Ascending aorta (tissue), 2 donors: Measurements from ENCODE around the gene PLAC1. TPM values are rescaled to one million over a fixed set of nuclear protein-coding genes. Genes with fewer than 3 reads are reported as not detected.

Source experiments
- DNase-seq, 2 donors: peaks; one replicate each; pipeline ENCODE4 v3.0.0-alpha.2; 2019; ENCODE audit warnings: low spot score in 2 of 2
- H3K27ac ChIP-seq, 2 donors: fragments of 200-600 bp; sonication (generic); one replicate each; pipeline ENCODE4 v1.5.1; 2016 to 2017; ENCODE audit warnings: mild to moderate bottlenecking in 1 of 2
- H3K27me3 ChIP-seq: fragments of 200-600 bp; sonication (generic); one replicate; pipeline ENCODE4 v1.5.1; 2017
- H3K36me3 ChIP-seq, 2 donors: fragments of 200-600 bp; sonication (generic); one replicate each; pipeline ENCODE4 v1.5.1; 2016
- H3K4me1 ChIP-seq, 2 donors: fragments of 200-600 bp; sonication (generic); one replicate each; pipeline ENCODE4 v1.5.1; 2016 to 2017; ENCODE audit warnings: mild to moderate bottlenecking in 1 of 2
- H3K4me3 ChIP-seq, 2 donors: fragments of 200-600 bp; sonication (generic); one replicate each; pipeline ENCODE4 v1.5.1; 2016 to 2017; ENCODE audit warnings: mild to moderate bottlenecking in 1 of 2
- H3K9me3 ChIP-seq, 2 donors: fragments of 200-600 bp; sonication (generic); one replicate each; pipeline ENCODE4 v1.5.1; 2016
- intact Hi-C: fragments of 100-400 bp; cut with DNase I; formaldehyde crosslinking; loops from one replicate; pipeline ENCODE4 v1.15.1; 2023
- total RNA-seq: library from RNA; depleted of rRNA; stranded (reverse); fragments of >200 nt; gene quantifications from one replicate; pipeline ENCODE4 v1.1.0, GENCODE V29; 2016
- TF ChIP-seq, protein P1 (sequence below), 3 experiments: fragments of 200-600 bp in 2 of 3; fragments of 450-650 bp in 1 of 3; sonication (generic) in 2 of 3; IDR thresholded peaks; one replicate each; pipeline ENCODE4 v1.5.1; 2016 to 2019; ENCODE audit warnings: antibody characterized with exemption in 3 of 3, mild to moderate bottlenecking in 1 of 3, moderate library complexity in 1 of 3

The PLAC1 gene
- total RNA-seq, 1 donor from 2014 or later = not detected

- H3K27me3 ChIP-seq = no peaks in the 10 kb centered on the region
- DNase-seq = no peak
- intact Hi-C loops = no loop called here
- no peak overlapping the region for H3K27ac ChIP-seq
- TF ChIP-seq, protein P1, sequence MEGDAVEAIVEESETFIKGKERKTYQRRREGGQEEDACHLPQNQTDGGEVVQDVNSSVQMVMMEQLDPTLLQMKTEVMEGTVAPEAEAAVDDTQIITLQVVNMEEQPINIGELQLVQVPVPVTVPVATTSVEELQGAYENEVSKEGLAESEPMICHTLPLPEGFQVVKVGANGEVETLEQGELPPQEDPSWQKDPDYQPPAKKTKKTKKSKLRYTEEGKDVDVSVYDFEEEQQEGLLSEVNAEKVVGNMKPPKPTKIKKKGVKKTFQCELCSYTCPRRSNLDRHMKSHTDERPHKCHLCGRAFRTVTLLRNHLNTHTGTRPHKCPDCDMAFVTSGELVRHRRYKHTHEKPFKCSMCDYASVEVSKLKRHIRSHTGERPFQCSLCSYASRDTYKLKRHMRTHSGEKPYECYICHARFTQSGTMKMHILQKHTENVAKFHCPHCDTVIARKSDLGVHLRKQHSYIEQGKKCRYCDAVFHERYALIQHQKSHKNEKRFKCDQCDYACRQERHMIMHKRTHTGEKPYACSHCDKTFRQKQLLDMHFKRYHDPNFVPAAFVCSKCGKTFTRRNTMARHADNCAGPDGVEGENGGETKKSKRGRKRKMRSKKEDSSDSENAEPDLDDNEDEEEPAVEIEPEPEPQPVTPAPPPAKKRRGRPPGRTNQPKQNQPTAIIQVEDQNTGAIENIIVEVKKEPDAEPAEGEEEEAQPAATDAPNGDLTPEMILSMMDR (IDR thresholded peaks at IDR 0.05) = no peak
- H3K9me3 ChIP-seq = no peaks in the 10 kb centered on the region
- no peaks in the 10 kb centered on the region for H3K36me3 ChIP-seq
- no peak overlapping the region for H3K4me3 ChIP-seq
- no peaks in the 10 kb centered on the region for H3K4me1 ChIP-seq
Measured at GRCh38 chrX:134685668-134686067, 27.4 kb upstream of the PLAC1 start.

DNA sequence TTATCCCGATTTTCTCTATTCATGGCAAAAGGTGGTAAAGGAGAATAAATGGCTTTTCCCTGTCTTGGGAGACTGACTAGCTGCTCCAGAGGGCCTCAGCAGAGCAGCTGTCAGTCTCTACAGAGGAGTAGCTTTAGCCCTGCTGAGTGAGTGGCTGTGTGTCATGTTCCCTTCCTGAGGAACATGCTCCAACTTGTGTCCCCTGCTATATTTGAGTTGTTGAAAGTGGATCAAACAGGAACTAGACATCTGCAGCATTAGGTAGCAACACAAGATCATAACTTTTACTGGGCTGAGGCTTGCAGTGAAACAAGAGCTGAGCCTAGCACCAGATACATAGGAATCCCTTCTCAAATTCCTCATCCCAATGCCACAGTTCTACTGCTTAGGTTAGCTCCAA is 26.7 kb upstream of the PLAC1 start:
- TF ChIP-seq, protein P1 (IDR thresholded peaks at IDR 0.05) = no peak
- H3K4me3 ChIP-seq = no peak overlapping the region
- intact Hi-C loops = no loop called here
- H3K27me3 ChIP-seq = no peaks in the 10 kb centered on the region
- H3K36me3 ChIP-seq = no peaks in the 10 kb centered on the region
- DNase-seq = no peak
- H3K4me1 ChIP-seq = no peaks in the 10 kb centered on the region
- no peak overlapping the region for H3K27ac ChIP-seq
- no peaks in the 10 kb centered on the region for H3K9me3 ChIP-seq

GRCh38 chrX:134683351-134684005 is 25.2 kb upstream of the PLAC1 start:
- Histone ChIP-seq H3K9me3 (no peaks in the 10 kb centered on the region), H3K36me3 (no peaks in the 10 kb centered on the region), H3K4me1 (no peaks in the 10 kb centered on the region), H3K27me3 (no peaks in the 10 kb centered on the region), H3K27ac (no peak overlapping the region), H3K4me3 (no peak overlapping the region)
- intact Hi-C loops = no loop called here
- no peak for DNase-seq
- TF ChIP-seq, protein P1 (IDR thresholded peaks at IDR 0.05) = no peak

- H3K4me1 ChIP-seq = no peaks in the 10 kb centered on the region
- no peak for DNase-seq
- H3K9me3 ChIP-seq = no peaks in the 10 kb centered on the region
- intact Hi-C loops = no loop called here
- no peaks in the 10 kb centered on the region for H3K36me3 ChIP-seq
- H3K4me3 ChIP-seq = no peak overlapping the region
- H3K27me3 ChIP-seq = no peaks in the 10 kb centered on the region
- H3K27ac ChIP-seq = no peak overlapping the region
- TF ChIP-seq, protein P1 (IDR thresholded peaks at IDR 0.05) = no peak
Measured at GRCh38 chrX:134682081-134682480, 23.8 kb upstream of the PLAC1 start.

DNA sequence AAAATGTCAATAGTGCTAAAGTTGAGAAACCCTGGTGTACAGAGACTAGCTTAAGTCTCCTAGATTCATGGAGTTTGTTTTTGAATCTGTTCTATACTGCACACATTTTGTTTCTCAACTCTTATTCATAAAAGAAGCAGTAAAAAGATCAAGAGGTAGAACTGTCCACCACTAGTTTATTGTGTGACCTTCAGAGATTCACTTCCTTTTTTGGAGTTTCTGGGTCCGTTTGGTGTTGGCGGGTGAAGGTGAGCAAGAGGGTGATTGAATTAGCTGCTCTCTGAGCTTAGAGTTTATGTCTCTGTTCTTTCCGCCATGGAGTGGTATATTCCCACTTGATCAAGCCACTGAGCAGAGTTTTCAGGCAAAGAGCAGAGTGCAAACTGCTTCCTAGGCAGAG is 21.4 kb upstream of the PLAC1 start:
- Histone ChIP-seq H3K9me3 (no peaks in the 10 kb centered on the region), H3K27ac (no peak overlapping the region), H3K4me3 (no peak overlapping the region), H3K27me3 (no peaks in the 10 kb centered on the region), H3K4me1 (no peaks in the 10 kb centered on the region), H3K36me3 (no peaks in the 10 kb centered on the region)
- DNase-seq = no peak
- intact Hi-C loops = no loop called here
- TF ChIP-seq, protein P1 (IDR thresholded peaks at IDR 0.05) = no peak

GRCh38 chrX:134679221-134679620 is 20.9 kb upstream of the PLAC1 start:
- no peak overlapping the region for H3K27ac ChIP-seq
- TF ChIP-seq, protein P1 (IDR thresholded peaks at IDR 0.05) = no peak
- intact Hi-C loops = no loop called here
- no peaks in the 10 kb centered on the region for H3K4me1 ChIP-seq
- no peaks in the 10 kb centered on the region for H3K9me3 ChIP-seq
- no peaks in the 10 kb centered on the region for H3K36me3 ChIP-seq
- DNase-seq = no peak
- H3K4me3 ChIP-seq = no peak overlapping the region
- H3K27me3 ChIP-seq = no peaks in the 10 kb centered on the region
